Transverse colon (tissue), 4 donors: ENCODE data around the gene PCSK7. TPM values are rescaled to one million over a fixed set of nuclear protein-coding genes. Genes with fewer than 3 reads are reported as not detected.

ENCODE experiments used
- DNase-seq: peaks from one replicate; pipeline ENCODE4 v3.0.0-alpha.2; 2019
- H3K27ac ChIP-seq, 4 donors: fragments of 200-600 bp; sonication (generic); 2 replicates each; pipeline ENCODE4 v1.5.1; 2016 to 2018; ENCODE audit warnings: inconsistent platforms in 4 of 4
- H3K27me3 ChIP-seq: fragments of 200-600 bp; sonication (generic); 2 replicates; pipeline ENCODE4 v1.5.1; 2017; ENCODE audit warnings: inconsistent platforms
- H3K36me3 ChIP-seq, 4 donors: fragments of 200-600 bp; sonication (generic); 2 replicates each; pipeline ENCODE4 v1.5.1; 2017 to 2019; ENCODE audit warnings: inconsistent platforms in 4 of 4
- H3K4me1 ChIP-seq, 4 donors: fragments of 200-600 bp; sonication (generic); 2 replicates each; pipeline ENCODE4 v1.5.1; 2017 to 2020; ENCODE audit warnings: inconsistent platforms in 4 of 4
- H3K4me3 ChIP-seq, 4 donors: fragments of 200-600 bp; sonication (generic); 1 replicate in 1 of 4; 2 replicates in 3 of 4; pipeline versions ENCODE4 v1.5.1 to v1.6.1; 2017 to 2019; ENCODE audit warnings: inconsistent platforms in 4 of 4
- H3K9me3 ChIP-seq, 2 donors: fragments of 200-600 bp; sonication (generic); 2 replicates each; pipeline ENCODE4 v1.5.1; 2017 to 2019; ENCODE audit warnings: inconsistent platforms in 2 of 2
- CTCF ChIP-seq, 5 experiments: fragments of 200-600 bp in 3 of 5; fragments of 450-650 bp in 2 of 5; sonication (generic) in 3 of 5; IDR thresholded peaks; 1 replicate in 2 of 5; 2 replicates in 3 of 5; pipeline ENCODE4 v1.5.1; 2016 to 2017; ENCODE audit warnings: antibody characterized with exemption in 5 of 5, inconsistent platforms in 3 of 5, mild to moderate bottlenecking in 2 of 5, moderate library complexity in 1 of 5
- EP300 ChIP-seq: sonication (generic); formaldehyde crosslinking; IDR thresholded peaks from one replicate; pipeline ENCODE4 v1.6.1; 2017; ENCODE audit warnings: antibody characterized with exemption, low read depth
- POLR2A ChIP-seq: fragments of 450-650 bp; IDR thresholded peaks from one replicate; pipeline ENCODE4 v1.6.1; 2016; ENCODE audit warnings: antibody characterized with exemption, mild to moderate bottlenecking, moderate library complexity
- POLR2AphosphoS5 ChIP-seq, 3 donors: sonication (generic); formaldehyde crosslinking; IDR thresholded peaks; one replicate each; pipeline ENCODE4 v1.6.1; 2016; ENCODE audit warnings: antibody characterized with exemption in 3 of 3
- WGBS, 2 donors: methylation state at CpG; one replicate each; pipeline ENCODE4 v1.1.5; 2018; ENCODE audit warnings: low coverage in 1 of 2; 5-methylcytosine and 5-hydroxymethylcytosine counted together
- in situ Hi-C, 4 donors: fragments of 200-750 bp; cut with MboI; loops; one replicate each; pipeline versions ENCODE4 v1.15.0 to v1.15.1; 2017; ENCODE audit warnings: low sequenced_read_pairs in 3 of 4, low pct_ligation_motif_present in 1 of 4, low pct_unique_long_range_greater_than_20kb in 1 of 4
- intact Hi-C: fragments of 100-400 bp; cut with DNase I; formaldehyde crosslinking; loops from one replicate; pipeline ENCODE4 v1.15.1; 2023; ENCODE audit warnings: low total_unique reads
- total RNA-seq, 4 donors: library from RNA; depleted of rRNA; stranded (reverse); fragments of >200 nt; gene quantifications; one replicate each; pipeline ENCODE4 v1.1.0, GENCODE V29; 2016

PCSK7 gene
- total RNA-seq, 4 donors from 2014 or later = 182 to 432 (median 204) TPM

GRCh38 chr11:117223741-117224689 is 7.9 kb downstream of the PCSK7 start:
- no peak overlapping the region for H3K4me3 ChIP-seq
- H3K36me3 ChIP-seq = peaks cover 0 to 28% (median 11%) of the 10 kb centered on the region in 4 donors
- intact Hi-C loops (loop anchor here (1.0 to 10.0 kb wide), 2 partner anchors 26 to 339 kb away; no protein-coding TSS in a partner anchor), in situ Hi-C loops (no loop called here)
- peak overlapping the region; percentile 83 to 91 (median 86) for H3K27ac ChIP-seq
- H3K9me3 ChIP-seq = no peaks in the 10 kb centered on the region
- no peaks in the 10 kb centered on the region for H3K27me3 ChIP-seq
- TF ChIP-seq EP300 = no peak
- no peak for TF ChIP-seq CTCF (IDR thresholded peaks at IDR 0.05)
- no peak for TF ChIP-seq POLR2A
- no peak for TF ChIP-seq POLR2AphosphoS5 (IDR thresholded peaks at IDR 0.05)
- H3K4me1 ChIP-seq = peaks cover 45 to 74% (median 67%) of the 10 kb centered on the region in 4 donors
- peak; percentile 28 for DNase-seq
- WGBS, 2 donors = 74 to 84% methylated on average over 5 to 17 of the region's 17 CpGs

GRCh38 chr11:117222991-117223740 is 8.7 kb downstream of the PCSK7 start:
- peaks cover 51 to 82% (median 71%) of the 10 kb centered on the region in 4 donors for H3K4me1 ChIP-seq
- intact Hi-C loops = loop anchor here (1.0 to 10.0 kb wide), 2 partner anchors 25 to 338 kb away; no protein-coding TSS in a partner anchor
- no peaks in the 10 kb centered on the region for H3K27me3 ChIP-seq
- in situ Hi-C loops = no loop called here
- 93% methylated on average over 6 to 14 of the region's 14 CpGs for WGBS, 2 donors
- H3K9me3 ChIP-seq = no peaks in the 10 kb centered on the region
- H3K27ac ChIP-seq = peak overlapping the region; percentile 83 to 91 (median 86)
- H3K4me3 ChIP-seq = no peak overlapping the region
- no peak for DNase-seq
- TF ChIP-seq EP300 (no peak), POLR2AphosphoS5 (IDR thresholded peaks at IDR 0.05) (no peak), POLR2A (no peak), CTCF (IDR thresholded peaks at IDR 0.05) (no peak)
- H3K36me3 ChIP-seq = peaks cover 0 to 32% (median 7%) of the 10 kb centered on the region in 4 donors

- peaks cover 51 to 90% (median 72%) of the 10 kb centered on the region in 4 donors for H3K4me1 ChIP-seq
- TF ChIP-seq CTCF (IDR thresholded peaks at IDR 0.05) (no peak), EP300 (peak; percentile 84), POLR2AphosphoS5 (IDR thresholded peaks at IDR 0.05) (peak; percentile 59 to 83 (median 74)), POLR2A (peak; percentile 7)
- whole genome bisulfite sequencing, 2 donors = 66 to 78% methylated on average over 5 to 7 of the region's 7 CpGs
- peaks cover 0 to 30% (median 7%) of the 10 kb centered on the region in 4 donors for H3K36me3 ChIP-seq
- peak overlapping the region; percentile 83 to 91 (median 86) for H3K27ac ChIP-seq
- in situ Hi-C loops = no loop called here
- no peaks in the 10 kb centered on the region for H3K9me3 ChIP-seq
- intact Hi-C loops = loop anchor here (10.0 kb wide), 1 partner anchor 337 kb away; no protein-coding TSS in a partner anchor
- H3K4me3 ChIP-seq = no peak overlapping the region
- no peaks in the 10 kb centered on the region for H3K27me3 ChIP-seq
- peak; percentile 67 for DNase-seq
These were observed 9.9 kb downstream of the PCSK7 start for GRCh38 chr11:117221775-117222517.
